OCI-LY1 (cell line): ENCODE data around the gene CGB5.
"Not testable (repeated sequence)": the region's sequence is repeated elsewhere in the genome, so short reads cannot be mapped to it uniquely, and the experiment has no call there.

ENCODE experiments used
- EZH2 ChIP-seq: fragments of 200-600 bp; sonication (generic), shearing (Covaris generic); IDR thresholded peaks from 2 replicates; pipeline ENCODE4 v1.8.0; 2017; ENCODE audit warnings: borderline replicate concordance, mixed run types, mild to moderate bottlenecking, antibody characterized with exemption, low read length, moderate library complexity, mixed read lengths
- TF ChIP-seq, protein P1 (sequence below): fragments of 200-600 bp; sonication (generic), shearing (Covaris generic); IDR thresholded peaks from 2 replicates; pipeline ENCODE4 v1.5.1; 2017; ENCODE audit warnings: mild to moderate bottlenecking, antibody characterized with exemption, low read length, moderate library complexity, mixed read lengths

DNA sequence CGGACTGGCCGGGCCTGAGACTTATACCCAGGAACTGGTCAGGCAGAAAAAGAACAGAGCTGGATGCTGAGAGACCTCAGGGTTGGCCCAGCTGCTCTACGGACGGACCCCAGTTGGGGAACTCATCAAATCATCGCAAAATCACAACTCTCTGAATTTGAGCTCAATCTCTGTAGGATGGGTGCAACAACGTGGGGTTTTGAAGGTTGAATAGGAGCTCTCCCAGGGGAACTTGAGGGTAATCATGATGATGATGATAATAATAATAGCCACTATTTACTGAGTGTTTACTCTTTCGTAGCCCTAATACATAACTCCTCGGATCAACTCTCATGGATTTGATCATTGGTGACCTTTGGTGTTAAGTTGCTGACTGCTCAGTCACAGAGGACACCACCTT lies 13.3 kb upstream of the CGB5 start:
- TF ChIP-seq, protein P1, sequence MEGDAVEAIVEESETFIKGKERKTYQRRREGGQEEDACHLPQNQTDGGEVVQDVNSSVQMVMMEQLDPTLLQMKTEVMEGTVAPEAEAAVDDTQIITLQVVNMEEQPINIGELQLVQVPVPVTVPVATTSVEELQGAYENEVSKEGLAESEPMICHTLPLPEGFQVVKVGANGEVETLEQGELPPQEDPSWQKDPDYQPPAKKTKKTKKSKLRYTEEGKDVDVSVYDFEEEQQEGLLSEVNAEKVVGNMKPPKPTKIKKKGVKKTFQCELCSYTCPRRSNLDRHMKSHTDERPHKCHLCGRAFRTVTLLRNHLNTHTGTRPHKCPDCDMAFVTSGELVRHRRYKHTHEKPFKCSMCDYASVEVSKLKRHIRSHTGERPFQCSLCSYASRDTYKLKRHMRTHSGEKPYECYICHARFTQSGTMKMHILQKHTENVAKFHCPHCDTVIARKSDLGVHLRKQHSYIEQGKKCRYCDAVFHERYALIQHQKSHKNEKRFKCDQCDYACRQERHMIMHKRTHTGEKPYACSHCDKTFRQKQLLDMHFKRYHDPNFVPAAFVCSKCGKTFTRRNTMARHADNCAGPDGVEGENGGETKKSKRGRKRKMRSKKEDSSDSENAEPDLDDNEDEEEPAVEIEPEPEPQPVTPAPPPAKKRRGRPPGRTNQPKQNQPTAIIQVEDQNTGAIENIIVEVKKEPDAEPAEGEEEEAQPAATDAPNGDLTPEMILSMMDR, result not testable (repeated sequence)
- TF ChIP-seq EZH2, result not testable (repeated sequence)
